Activated naive CD4-positive, alpha-beta T cell (primary cell): ENCODE data around the gene TMEM63C.

Experiments used
- DNase-seq, 4 experiments: peaks; one replicate each; lab custom pipeline; 2025; lab: John Stamatoyannopoulos, UW

Gene TMEM63C

GRCh38 chr14:77222546-77223225 lies 41.1 kb downstream of the TMEM63C start:
- DNase-seq, result no peak

DNA sequence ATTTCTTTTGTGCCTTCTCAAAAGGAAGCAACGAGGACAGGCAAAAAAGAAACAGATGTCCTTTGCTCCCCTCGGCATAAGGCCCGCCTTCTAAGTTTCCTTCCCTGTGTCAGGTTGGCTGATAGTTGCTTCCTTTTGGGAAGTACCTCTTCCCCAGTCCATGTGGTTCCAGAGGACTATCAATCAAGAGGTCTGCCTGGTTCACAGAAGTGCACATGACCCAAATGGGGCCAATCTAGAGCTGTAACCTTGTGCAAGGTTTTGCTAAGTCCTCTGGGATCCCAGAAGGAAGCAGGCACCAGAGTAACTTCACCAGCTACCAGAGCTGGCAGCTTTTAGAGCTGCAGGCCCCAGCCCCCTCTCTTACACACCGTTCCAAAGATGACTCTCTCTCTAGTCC lies 42.6 kb downstream of the TMEM63C start:
- no peak for DNase-seq

- no peak for DNase-seq
Observed at GRCh38 chr14:77225254-77225653, 43.7 kb downstream of the TMEM63C start.

DNA sequence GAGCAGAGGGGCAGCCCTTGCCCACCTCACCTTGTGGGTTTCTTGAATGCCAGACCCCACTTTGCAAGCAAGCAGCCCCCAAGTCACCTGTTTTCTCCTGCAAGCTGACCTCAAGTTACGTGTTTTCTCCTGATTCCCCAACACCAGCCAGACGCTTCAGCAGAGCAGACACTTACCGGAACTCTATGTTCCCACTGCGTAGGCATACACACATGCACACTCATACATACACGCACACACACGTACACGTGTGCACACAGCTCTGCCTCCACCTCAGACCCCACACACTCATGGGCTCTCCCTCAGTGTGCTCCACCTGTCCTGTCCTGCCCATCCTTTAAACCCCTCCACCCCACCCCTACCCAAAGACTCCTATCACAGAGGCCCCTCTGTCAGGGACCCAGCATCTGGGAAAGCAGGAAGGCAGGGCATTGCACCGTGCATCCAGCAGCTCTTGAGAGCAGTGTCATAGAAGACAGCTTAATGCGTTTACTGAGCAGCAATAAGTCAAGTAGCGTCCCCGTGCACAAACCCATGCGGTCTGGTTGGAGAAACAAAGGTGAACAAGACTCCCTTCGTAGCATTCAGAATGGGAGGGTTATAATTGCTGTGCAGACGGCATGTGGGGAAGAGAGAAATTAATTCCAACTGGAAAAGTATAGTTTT lies 44.4 kb downstream of the TMEM63C start:
- DNase-seq, result no peak

GRCh38 chr14:77228056-77228455 lies 46.5 kb downstream of the TMEM63C start:
- no peak for DNase-seq

GRCh38 chr14:77230914-77231313 lies 49.3 kb downstream of the TMEM63C start:
- no peak for DNase-seq

DNA sequence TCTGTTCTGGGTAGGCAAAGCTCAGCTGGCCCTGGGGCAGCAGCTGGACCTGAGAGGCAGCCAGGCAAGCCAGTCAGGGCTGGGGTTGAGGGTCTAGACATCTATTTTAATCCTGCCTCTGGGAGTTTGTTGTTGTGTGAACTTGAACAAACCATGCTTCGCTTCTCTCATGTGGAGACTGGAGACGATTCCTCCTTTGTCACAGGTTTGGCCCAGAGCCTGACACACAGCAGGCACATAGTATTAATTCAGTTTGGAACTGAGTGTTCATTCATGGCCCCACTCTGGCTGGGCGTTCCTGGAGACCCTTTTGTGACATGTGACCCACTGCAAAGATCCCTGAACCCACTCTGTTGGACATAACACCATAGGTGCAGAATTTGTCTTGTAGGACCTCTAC lies 50.1 kb downstream of the TMEM63C start:
- no peak for DNase-seq

DNA sequence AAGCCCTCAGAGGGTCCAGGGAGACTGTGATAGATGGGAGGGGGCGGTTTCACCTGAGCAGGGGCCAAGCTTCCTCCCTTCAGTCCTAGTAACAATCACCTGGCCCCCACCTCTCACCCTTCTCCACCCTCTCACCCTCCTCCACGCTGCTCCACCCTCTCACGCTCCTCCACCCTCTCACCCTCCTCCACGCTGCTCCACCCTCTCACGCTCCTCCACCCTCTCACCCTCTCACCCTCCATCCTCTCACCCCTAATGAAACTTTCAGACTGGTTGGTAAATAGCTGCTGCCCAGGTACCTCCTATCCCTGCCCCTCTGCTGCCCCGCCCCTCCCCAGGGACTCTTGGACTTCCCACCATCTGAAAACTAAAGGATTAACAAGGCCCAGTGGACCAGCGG lies 55.2 kb downstream of the TMEM63C start:
- no peak for DNase-seq

DNA sequence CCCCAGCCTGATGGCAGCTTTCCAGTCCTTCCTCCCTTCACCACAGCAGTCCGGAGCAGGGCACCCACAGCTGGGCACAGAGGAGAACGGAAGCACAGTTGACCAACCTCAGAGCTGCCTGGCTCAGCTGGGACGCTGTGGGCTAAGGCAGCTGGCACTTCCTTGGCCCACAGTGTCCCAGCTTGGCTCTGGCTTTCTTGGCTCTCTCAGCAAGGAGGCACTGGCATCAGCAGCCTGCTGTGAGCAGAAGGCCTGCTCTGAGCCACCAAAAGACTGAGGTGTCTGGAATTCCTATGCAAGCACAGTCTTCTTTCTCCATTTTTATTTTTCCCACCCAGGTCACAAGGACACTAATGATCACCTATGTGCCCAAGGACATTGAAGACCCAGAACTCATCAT lies 56.8 kb downstream of the TMEM63C start:
- DNase-seq, result no peak

DNA sequence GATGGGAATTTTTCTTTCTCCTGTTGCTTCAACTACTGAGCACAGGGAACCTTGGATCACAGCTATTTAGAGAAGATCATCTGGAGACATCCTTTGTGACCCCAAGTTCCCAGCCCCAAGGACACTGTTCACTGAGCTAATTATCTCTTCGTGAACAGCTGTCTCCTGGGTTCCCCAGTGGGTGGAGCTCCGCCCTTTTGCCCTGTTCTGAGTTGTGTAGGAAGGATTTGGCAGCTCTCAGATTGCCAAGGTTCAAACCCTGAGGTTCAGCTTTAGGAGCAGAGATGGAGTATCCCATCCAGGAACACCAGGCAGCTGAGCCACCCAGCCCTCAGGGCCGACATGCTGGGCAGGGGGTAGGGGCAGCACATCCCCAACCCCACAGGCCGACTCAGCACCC lies 57.4 kb downstream of the TMEM63C start:
- DNase-seq, result no peak

GRCh38 chr14:77239412-77239811 lies 57.8 kb downstream of the TMEM63C start:
- no peak for DNase-seq

GRCh38 chr14:77240336-77240915 lies 58.8 kb downstream of the TMEM63C start:
- no peak for DNase-seq

DNA sequence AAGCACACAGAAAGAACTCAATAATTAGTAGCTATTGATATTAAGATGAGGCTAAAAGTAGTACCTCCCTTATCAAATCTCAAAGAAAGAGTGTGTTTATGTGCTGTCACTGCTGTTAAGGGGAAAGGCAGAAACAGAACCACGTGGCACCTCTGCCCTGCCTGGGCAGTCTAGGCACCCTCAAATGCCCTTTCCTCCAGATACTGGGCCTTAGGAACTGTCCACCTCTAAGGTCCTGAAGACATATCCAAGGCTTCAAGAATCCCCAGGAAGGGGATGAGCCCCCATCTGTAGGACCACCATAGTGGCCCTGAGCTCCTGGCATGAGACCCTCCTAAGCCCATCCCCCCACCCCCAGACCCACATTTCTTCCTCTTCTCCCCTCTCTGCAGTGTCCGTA lies 60.4 kb downstream of the TMEM63C start:
- DNase-seq, result no peak

GRCh38 chr14:77242752-77243151 lies 61.2 kb downstream of the TMEM63C start:
- no peak for DNase-seq

- no peak for DNase-seq
Observed at GRCh38 chr14:77243853-77244252, 62.3 kb downstream of the TMEM63C start.

GRCh38 chr14:77245820-77246219 lies 64.2 kb downstream of the TMEM63C start:
- DNase-seq, result no peak

- no peak for DNase-seq
Observed at GRCh38 chr14:77246784-77247183, 65.2 kb downstream of the TMEM63C start.

- DNase-seq, result no peak
Observed at GRCh38 chr14:77248666-77249065, 67.1 kb downstream of the TMEM63C start.

GRCh38 chr14:77249286-77249685 lies 67.7 kb downstream of the TMEM63C start:
- DNase-seq, result no peak

DNA sequence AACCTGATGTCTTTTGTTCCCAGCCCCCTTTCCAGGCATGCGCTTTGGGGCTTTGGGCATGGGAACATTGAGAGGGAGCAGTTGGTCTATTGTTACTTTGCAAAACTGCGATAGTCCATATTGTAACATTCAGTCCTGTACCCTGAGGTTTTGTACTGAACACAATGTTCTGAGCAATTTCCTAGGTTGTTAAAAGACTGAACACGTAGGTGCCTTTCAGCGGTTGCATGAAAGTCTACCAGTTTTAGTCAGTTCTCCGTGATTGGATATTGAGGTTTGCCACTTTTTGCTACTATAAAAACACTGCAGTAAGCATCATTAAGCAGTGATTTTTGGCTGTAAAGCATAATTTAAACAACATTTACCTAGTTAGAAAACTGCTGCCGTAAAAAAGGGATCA lies 69.3 kb downstream of the TMEM63C start:
- DNase-seq, result no peak

DNA sequence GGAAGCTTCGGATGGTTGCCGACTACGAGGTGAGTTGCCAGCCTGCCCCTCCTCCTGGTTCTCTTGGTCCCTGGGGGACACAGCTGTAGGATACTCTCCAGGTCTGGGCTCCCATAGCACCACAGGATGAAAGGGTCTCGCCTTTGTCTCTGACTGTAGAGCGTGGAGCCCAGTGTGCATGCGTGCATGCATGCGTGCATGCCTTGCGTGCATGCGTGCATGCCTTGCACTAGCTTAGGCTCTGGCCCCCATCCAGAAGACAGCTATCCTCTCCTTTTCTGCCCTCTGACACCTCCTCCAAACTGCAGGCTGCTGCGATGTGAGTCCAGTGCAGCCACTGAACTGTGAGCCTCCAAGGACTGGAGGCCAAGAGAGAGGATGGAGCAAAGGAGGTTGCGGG lies 70.3 kb downstream of the TMEM63C start:
- DNase-seq, result no peak

GRCh38 chr14:77253333-77254190 lies 72.0 kb downstream of the TMEM63C start:
- no peak for DNase-seq

- DNase-seq, result no peak
Observed at GRCh38 chr14:77256694-77257093, 75.1 kb downstream of the TMEM63C start.
